Fibroblast of skin of scalp (primary cell): ENCODE data around the gene INAFM1. TPM values are rescaled to one million over a fixed set of nuclear protein-coding genes. Genes with fewer than 3 reads are reported as not detected.

ENCODE experiments used
- DNase-seq: peaks from one replicate; pipeline ENCODE4 v3.0.0-alpha.2; 2013
- polyA plus RNA-seq, 2 experiments: library from polyadenylated mRNA; unstranded; fragments of 120-200 nt; gene quantifications; one replicate each; pipeline ENCODE4 v1.2.1, GENCODE V29; 2013; ENCODE audit not compliant: insufficient read length in 2 of 2

Gene INAFM1
- polyA plus RNA-seq (2013, experiment 1 of 2; ENCODE audit: insufficient read length): 13.8 TPM
- polyA plus RNA-seq (2013, experiment 2 of 2; ENCODE audit: insufficient read length): 11.2 TPM

- DNase-seq: peak; percentile 94
These were observed at the start of gene INAFM1 for GRCh38 chr19:47274071-47274890. Gene INAFM1, plus strand, starts transcription at chr19:47274885. Its CDS starts 35 bp downstream, at chr19:47274920.

DNA sequence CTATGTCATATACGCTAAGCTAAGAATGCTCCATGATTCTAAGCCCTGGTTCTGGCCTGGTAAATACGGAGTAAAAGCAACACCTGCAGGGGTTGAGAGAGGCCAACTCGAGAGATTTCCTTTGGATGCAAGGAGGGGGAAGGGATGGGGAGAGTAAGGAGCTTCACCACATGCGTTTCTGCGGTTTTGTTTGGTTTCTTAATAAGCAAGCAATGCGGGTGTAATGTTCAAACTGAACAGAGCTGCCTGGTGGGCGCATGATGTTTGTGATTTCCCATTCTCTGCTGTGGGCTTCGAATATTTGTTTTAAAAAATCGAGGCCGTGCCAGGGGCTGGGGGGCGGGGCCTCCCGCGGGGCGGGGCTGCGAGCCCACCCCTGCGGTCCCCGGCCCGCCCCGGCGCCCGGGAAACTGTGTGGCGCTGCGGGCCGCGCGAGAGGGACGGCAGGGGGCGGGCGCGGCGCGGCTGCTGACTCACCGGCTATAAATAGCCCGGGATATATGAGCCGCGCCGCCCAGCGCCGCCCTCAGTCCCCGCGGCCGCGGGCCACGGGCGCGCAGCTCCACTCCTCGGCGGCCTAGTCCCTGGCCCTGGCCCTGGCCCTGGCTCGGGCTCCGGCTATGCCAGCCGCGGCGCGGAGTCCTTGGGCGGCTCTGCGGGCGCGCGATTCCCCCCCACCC is 48.8 kb upstream of the INAFM1 start:
- DNase-seq: peak; percentile 93

- DNase-seq: peak; percentile 87
These were observed 48.0 kb upstream of the INAFM1 start for GRCh38 chr19:47226426-47227351.

GRCh38 chr19:47227352-47228167 is 47.1 kb upstream of the INAFM1 start:
- DNase-seq: peak; percentile 95

DNA sequence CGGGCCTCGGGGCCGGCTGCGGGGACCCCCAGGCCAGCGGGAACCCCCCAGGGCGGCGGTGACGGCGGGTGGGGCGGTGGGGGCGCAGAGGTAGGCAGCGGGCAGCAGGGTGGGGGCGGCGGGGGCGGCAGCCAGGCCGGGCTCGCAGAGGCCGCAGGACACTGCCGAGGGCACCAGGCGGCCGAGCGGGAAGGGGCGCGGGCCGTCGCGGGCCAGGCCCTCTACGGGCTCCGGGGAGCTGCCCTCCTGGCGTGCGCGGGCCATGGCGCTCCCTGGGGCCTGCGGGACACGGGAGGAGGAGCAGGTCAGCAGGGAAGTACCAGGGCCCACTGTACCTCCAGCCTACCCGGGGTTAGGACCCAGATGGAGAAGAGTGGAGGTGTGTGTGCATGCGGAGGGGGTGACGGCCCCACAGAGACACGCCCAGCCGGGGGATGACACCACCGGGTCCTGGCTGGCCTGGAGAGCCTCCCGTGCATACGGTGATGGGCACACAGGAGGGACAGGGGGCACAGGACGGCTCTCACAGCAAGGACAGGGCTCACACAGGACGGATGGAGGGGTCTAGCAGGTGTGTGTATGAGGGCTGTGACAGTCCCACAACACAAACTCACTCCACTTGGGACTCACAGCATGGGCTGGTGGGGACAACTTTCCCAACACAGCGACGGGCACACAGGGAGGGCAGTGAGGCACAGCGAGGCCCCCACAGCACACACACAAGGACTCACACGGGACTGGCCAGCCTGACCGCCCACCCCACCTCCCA is 46.3 kb upstream of the INAFM1 start:
- no peak for DNase-seq

DNA sequence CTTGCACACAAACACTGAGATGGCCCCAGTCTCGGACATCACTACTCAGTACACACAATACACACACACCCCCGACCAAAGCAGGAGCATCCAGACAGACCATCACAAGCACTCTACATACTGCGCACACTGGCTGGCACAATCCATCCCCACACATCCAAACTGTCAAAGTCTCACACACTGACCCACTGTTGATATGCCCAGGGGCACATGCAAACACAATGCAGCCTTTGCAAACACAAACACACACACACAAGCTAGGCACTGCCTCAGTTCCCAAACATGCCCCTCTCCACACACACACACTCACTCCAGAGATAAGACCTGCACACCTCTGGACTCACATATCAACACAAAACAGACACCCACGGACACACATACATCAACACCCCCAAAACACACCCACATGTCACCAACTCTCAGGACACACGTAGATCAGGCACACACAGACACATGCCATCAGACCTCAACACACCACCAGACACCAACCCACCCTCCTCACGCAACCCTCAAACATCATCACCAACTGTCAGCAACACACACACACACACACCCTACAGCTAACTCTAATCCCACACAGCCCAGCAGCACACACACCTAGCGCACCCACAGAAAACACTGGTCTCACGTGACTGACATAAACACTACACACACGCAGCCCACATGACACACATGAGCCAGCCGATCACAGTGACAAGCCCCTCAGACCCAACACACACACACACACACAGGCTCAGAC is 45.6 kb upstream of the INAFM1 start:
- DNase-seq: no peak

DNA sequence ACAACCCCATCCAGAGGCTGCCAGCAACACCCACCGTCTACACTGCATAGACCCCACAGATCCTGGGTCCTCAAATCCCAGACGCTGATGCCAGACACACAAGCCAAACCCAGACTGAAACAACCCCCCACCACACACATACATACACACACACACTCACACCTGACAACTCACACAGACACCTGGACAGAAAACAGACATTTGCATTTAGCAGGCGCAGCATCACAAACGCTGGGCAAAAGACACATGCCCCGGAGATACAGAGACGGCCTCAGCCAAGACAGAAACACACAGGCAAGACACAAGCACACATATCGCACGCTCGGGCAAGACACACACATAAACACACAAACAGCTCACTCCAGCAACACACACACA is 45.0 kb upstream of the INAFM1 start:
- no peak for DNase-seq

GRCh38 chr19:47230054-47230920 is 44.4 kb upstream of the INAFM1 start:
- peak; percentile 51 for DNase-seq

- no peak for DNase-seq
These were observed 43.8 kb upstream of the INAFM1 start, which contains the start of gene BBC3 for GRCh38 chr19:47230921-47231214. Gene BBC3, minus strand, starts transcription at chr19:47231199. Its CDS starts 2,768 bp downstream, at chr19:47228431.

DNA sequence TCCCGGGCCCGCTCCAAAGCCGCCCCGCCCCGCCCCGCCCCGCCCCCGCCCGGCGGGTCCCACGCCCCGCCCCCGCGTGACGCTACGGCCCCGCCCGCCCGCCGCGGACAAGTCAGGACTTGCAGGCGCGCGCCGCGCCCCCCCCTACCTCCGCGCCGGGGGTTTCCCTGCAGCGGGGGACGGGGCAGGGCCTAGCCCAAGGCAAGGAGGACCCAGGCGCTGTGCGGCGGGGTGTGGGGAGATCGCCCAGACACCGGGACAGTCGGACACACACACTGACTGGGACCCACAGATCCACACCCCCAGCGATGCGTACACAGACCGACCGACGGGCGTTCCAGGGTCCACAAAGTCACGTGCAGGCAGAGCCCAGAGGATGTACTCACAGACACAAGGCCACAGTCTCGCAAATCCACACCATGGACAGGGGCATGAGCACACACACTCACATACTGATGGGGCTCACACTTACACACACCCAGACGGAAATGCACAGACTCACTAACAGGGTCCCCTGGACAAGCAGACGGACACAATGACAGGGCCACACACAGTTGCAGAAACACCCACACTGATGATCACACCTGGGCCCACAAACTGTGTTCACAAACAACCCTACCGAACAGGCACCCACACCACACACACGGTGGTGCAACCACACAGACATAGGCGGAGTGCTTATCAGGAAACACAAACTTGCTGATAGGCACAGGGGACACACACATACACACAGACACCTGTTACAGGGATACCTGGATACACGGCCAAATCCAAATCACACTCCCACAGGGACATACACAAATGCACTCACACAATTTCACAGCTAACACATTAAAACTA is 43.2 kb upstream of the INAFM1 start:
- DNase-seq: peak; percentile 89

- DNase-seq: peak; percentile 79
These were observed 42.1 kb upstream of the INAFM1 start for GRCh38 chr19:47232422-47233211.

DNA sequence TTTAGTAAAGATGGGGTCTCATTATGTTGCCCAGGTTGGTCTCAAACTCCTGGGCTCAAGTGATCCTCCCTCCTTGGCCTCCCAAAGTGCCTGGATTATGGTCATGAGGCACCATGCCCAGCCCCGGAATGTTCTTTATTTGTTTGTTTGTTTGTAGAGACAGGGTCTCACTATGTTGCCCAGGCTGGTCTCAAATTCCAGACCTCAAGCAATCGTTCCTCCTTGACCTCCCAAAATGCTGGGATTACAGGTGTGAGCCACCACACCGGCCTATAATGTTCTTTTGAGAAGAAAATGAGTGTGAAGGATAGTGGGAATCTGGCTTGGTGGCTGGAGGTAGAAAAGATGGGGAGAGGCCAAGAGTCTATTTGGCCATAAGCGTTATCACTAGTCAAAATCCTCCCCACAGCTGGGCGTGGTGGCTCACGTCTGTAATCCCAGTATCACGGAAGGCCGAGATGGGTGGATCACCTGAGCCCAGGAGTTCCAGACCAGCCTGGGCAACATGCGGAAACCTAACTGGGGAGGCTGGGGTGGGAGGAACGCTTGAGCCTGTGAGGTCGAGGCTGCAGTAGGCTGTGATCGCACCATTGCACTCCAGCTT is 38.5 kb upstream of the INAFM1 start:
- no peak for DNase-seq

DNA sequence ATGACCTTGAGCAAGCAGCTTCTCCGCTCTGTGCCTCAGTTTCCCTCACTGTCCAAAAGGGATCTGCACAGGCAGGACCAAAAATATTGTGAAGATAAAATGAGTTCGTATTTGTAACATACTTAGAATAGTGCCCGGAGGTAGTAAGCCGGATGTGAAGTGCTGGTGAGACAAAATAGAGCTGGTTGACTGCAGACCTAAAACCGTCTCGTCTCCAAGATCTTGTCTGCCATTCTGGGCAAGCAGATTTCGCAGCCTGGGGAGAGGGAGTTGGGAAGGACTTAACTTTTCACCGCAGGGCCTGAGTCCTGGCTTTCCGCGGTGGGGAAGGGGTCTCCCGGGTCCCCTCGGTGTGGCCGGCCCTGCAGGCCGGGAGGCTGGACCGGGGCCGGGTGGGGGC is 35.5 kb upstream of the INAFM1 start:
- no peak for DNase-seq

GRCh38 chr19:47239610-47240296 is 34.9 kb upstream of the INAFM1 start:
- DNase-seq: peak; percentile 65

- DNase-seq: no peak
These were observed 34.1 kb upstream of the INAFM1 start for GRCh38 chr19:47240556-47240955.
